Measurements from ENCODE around the gene NUTM2D.
"Not testable (repeated sequence)": the region's sequence is repeated elsewhere in the genome, so short reads cannot be mapped to it uniquely, and the experiment has no call there.

Gene NUTM2D, protein sequence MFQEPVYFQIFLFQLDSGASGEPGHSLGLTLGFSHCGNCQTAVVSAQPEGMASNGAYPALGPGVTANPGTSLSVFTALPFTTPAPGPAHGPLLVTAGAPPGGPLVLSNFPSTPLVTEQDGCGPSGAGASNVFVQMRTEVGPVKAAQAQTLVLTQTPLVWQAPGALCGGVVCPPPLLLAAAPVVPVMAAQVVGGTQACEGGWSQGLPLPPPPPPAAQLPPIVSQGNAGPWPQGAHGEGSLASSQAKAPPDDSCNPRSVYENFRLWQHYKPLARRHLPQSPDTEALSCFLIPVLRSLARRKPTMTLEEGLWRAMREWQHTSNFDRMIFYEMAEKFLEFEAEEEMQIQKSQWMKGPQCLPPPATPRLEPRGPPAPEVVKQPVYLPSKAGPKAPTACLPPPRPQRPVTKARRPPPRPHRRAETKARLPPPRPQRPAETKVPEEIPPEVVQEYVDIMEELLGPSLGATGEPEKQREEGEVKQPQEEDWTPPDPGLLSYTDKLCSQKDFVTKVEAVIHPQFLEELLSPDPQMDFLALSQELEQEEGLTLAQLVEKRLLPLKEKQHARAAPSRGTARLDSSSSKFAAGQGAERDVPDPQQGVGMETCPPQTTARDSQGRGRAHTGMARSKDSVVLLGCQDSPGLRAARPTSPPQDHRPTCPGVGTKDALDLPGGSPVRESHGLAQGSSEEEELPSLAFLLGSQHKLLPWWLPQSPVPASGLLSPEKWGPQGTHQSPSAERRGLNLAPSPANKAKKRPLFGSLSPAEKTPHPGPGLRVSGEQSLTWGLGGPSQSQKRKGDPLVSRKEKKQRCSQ

DNA sequence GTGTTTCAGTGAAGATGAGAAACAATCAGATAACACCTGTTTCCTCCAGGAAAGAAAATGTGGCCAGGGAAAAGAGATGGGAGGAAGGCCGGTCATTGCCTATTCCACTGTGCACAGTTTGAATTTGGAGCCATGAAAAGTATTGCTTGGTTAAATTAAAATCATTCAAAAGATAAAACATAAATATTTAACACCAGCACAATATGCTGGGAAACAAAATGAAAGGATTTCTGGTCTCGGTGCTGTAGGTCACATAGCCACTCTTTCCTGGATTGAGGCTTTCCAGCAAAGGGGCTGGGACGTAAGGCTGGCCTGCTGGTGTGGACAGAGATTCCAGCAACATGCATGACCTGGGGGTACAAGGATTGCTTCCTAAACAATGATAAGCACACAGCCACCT lies at the start of gene NUTM2D:
Gene NUTM2D, plus strand, starts transcription at position 301 of the 400 bp plus-strand sequence. CDS start 522 bp downstream, outside the sequence.
- not testable (repeated sequence) for DNase-seq

DNA sequence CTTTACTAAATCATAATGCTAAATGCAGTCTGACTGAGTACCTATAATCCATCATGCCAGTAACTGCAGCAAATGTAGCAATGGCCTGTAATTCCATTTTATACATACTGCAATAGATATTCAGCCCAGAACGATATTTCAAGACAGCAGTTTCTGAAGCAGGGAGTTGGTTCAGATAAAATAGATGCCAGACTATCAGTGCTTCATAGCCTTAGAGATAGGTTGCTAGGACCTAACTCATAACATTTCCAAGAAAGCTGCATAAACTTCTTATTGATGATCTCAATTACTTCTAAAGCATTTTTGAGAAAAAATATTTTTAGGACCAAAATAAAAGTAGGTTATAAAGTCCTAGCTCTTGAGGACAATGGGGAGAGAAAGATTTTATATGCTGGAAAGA lies 48.8 kb upstream of the NUTM2D start:
- DNase-seq, result not testable (repeated sequence)

DNA sequence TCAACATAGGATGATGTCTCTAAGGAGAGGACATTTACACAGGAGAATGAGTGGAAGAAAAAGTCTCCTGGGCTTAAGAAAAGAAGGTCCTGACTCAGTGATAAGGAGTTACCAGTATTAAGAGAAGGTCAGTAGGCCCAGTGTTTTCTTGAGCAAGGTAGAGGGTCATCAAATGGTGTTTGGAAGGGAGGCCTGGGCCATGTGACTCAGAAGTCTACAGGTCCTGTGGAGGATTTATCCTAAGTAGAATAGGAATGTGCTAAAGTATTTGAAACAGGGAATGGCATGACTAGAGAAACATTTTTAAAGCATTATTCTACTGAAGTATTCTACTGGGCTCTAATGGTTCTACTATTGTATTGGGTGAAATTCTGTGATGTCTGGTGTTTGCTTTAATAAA lies 47.9 kb upstream of the NUTM2D start:
- DNase-seq, result not testable (repeated sequence)

DNA sequence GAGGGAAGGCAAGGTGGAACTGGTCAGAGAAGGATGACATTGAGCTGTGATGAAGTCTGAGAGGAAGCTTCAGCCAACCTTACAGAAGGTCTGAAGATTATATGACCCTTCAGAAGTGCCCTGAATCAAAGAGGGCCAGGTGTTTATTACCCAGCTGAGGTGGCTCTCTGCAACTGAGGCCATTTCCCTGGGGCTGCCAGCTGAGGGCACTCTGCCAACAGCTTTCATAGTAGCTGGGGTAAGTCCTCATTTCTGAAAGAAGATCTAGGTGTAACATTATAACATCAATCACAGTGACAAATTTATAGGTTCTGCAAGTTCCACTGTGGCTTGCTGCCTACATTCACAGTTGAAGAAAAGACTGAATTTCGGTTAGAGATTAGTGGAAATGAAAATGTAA lies 46.0 kb upstream of the NUTM2D start:
- not testable (repeated sequence) for DNase-seq

DNA sequence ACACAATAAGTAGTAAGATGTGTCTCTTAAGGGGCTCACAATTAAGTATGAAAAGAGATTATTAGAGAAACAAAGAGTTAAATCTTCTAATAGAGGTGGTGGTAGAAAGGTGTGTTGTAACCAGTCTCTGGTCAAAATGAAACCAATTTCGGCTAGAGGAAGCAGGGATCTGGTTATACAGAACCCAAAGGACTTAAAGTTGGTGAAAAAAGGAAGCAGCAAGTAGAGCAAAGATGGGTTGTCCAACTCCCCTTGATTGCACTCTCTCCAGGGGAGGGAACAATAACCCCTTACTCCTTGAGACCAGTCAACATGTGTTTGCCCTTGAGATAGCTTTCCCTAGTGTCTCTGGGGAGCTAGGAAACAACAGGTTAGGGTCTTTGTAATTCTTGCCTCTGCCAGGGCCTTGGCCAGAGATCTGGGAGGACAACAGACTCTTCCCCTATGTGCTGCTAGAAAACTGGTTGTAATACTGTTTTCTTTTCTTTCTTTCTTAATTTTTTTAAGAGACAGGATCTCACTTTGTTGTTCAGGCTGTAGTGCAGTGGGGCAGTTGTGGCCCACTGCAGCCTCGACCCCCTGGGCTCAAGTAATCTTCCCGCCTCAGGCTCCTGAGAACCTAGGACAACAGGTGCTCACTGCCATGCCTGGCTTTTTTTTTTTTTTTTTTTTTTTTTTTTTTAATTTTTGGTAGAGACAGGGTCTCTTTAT lies 43.7 kb upstream of the NUTM2D start:
- DNase-seq, result not testable (repeated sequence)

DNA sequence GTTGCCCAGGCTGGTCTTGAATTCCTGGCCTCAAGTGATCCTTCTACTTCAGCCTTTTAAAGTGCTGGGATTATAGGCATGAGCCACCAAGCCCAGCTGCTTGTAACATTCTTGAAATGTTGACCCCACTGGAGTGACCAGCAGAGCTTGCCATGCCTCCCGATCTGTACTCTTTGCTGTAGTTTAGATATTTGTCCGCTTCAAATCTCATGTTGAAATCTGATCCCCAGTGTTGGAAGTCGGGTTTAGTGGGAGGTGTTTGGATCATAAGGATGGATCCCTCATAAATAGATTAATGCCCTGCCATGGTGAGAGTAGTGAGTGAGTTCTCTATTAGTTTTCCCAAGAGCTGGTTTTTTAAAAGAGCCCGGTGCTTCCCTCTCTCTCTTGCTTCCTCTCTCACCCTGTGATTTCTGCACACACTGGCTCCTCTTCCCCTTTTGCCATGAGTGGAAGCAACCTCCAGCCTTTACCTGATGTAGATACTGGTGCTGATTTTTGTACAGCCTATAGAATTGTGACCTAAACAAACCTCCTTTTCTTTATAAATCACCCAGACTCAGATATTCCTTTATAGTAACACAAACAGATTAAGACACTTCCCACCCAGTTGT lies 43.1 kb upstream of the NUTM2D start:
- DNase-seq, result peak in 1 of 2 experiments; percentile 37

DNA sequence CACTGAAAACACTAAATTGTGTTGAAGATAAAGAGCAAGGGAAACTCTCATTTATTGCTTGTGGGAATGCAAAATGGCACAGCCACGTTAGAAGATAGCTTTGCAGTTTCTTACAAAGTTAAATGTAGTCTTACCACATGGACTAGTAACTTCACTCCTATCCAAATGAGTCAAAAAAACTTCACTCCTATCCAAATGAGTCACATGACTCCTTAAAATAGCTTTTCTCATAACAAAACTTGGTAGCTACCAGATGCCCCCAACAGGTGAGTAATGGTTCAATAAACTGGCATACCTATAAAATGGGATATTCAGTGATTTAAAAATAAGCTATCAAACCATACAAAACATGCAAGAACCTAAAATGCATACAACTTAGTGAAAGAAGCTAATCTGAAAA lies 36.0 kb upstream of the NUTM2D start:
- DNase-seq, result not testable (repeated sequence)

DNA sequence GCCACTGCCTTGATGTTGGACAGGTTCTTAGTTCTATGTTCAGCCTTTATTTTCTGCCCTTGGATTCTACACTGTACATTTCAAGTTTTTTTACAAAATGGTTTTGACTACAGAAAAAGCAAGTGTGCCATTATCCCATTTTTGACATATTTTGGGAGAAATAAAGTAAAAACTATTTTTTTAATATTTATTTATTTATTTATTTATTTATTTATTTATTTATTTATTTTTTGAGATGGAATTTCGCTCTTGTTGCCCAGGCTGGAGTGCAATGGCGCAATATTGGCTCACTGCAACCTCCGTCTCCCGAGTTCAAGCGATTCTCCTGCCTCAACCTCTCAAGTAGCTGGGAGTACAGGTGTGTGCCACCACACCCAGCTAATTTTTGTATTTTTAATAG lies 33.0 kb upstream of the NUTM2D start:
- not testable (repeated sequence) for DNase-seq

DNA sequence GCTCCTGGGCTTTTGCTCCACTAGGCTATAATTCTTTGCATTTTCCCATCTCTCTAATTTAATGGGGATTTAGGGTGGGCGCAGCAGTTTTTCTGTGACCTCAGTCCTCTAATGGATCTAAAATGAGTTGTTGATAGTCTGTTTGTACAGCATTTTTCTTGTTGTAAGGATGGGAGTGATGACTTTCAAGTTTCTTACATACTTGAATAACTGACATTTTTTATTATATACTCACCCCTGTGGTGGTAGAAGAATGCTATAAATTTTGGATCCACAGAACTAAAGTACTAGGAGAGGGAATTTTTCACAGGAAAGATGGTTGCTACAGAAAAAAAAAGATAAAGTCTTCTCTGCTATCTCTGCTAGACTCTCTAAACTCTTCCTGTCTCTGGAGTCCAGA lies 29.6 kb upstream of the NUTM2D start:
- DNase-seq, result not testable (repeated sequence)

DNA sequence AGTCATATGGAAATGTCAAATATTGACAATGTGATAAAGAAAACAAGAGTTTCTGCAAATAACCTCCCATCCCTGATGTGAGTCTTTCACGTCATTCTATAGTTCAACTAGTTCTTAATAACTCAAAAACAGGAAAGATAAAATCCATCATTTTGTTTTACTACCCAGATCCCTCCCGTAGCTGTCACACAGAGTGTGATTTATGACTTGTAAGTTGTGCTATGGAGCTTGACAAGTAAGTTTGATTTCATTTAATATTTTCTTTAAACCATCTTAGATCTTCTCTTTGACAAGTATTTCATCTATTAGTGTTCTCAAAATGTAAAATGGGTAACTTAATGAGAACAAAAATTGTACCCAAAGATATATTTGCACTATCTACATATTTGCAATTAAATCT lies 28.4 kb upstream of the NUTM2D start:
- DNase-seq, result not testable (repeated sequence)

DNA sequence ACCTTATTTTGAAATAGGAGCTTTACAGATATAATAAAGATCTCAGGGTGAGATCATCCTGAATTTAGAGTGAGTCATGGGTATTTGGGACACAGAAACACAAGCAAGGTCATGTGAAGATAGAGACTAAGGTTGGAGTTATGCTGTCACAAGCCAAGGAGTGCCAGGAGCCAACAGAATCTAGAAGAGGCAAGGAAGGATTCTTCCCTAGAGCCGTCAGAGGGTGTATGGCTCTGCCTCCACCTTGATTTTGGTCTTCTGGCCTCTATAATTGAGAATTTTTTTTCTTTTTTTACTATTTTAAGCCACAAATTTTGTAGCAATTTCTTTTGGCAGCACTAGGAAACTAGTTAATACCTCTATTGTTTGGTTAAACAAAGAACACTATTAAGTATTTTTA lies 24.9 kb upstream of the NUTM2D start:
- not testable (repeated sequence) for DNase-seq

DNA sequence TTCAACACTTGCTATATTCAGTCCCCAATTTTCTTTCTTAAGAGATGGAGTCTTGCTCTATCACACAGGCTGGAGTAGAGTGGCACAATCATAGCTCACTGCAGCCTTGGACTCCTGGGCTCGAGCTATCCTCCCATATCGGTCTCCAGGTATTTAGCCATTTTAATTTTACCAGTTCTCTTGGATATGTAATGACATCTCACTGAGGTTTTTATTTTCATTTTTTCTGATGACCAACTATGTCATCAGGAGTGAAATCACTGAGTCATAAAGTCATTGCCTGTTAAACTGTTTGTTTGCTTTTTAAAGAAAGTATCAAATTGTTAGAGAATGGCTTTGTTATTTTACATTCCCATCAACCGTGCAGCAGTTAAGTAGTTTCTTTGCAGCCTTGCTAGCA lies 17.1 kb upstream of the NUTM2D start:
- DNase-seq, result not testable (repeated sequence)

DNA sequence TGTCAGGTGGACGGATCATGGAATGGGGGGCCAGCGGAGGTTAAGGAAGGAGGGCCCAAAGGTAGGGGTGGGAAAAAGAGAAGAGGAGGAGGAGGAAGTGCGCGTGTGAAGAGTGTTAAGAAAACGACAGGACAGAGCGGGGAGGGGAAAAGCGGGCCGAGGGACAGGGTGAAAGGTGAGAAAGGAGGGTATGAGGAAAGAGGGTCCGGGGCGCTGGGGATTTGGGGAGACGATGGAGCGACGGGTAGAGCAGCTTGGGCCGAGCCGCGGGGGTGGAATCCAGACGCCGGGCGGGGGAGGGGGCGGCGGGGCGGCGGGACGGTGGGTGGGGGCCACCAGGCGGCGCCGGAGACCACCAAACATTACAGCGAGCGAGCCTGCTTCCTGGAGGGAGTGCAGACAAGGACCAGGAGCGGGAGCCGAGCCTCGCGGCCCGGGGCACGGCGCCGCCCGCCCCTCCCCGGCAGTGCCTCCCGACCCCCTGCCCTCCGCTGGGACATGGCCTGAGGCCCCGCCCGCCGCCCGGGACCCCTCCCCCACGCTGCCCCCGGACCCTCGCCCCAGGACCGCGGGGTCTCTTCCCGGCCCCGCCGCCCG lies 15.9 kb upstream of the NUTM2D start:
- not testable (repeated sequence) for DNase-seq

DNA sequence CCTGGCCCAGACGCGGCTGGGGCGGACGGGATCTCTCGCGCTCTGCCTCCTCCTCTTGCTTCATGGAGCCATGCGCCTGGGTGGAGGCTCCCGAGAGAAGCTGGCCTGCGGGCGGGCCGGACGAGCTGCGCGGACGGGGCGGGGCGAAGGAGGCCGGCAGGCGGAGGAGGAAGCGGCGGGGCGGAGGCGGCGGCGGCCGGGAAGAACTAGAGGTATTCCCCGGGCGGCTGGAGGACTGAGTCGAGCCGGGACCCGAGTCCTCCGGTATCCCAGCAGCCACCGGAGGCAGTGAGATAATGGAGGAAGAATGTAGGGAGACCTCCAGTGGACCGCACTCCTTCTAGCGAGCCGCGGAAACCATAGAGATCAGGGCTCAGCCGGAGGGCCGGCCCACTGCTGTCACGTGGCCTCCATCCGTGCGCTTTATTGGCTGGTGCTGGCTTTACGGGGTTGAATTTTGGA lies 15.3 kb upstream of the NUTM2D start:
- DNase-seq, result peak; percentile 68 to 81

DNA sequence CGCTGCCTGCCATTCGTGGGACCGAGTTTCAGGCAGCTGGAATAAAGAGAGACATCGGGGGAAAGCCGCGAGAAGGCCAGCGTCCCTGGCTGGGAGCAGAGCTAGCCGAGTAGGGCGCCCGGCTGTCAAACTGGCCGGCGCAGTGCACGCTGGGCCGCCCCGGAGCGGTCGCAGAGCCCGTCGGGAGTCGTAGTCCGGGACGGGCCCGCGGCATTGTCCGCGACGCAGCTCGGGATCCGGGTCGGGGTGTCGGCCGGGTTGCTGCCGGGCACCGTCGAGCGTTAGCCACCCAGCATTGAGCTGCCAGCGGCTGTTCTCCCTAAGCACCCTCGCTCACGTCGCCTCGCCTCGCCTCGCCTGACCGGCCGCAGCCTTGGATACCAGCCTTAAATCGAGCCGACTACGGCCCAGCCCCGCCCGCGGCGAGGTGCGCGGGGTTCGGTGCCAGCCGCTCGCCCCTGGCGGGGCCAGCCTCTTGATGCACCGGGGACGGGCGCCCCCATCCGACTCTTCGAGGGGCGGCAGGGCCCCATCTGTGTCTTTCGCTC lies 14.8 kb upstream of the NUTM2D start:
- DNase-seq, result peak; percentile 70 to 77

DNA sequence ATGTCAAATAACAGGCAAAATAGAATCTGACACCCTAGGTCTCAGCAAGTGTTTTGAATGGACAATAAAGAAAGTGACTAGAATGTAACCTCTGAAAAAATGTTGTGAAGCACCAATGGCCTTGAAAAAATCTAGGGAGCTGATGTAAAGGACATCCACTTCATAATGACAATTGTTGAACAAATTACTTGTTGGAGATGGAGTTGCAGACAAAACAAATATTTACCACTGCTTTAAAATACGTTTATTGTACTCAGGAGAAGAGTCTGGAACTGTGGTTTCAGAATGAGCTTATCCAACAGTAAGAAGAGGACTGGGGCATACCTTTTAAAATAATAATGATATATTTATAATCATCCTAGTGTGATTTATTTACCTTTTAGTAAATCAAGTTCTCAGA lies 11.8 kb upstream of the NUTM2D start:
- not testable (repeated sequence) for DNase-seq

DNA sequence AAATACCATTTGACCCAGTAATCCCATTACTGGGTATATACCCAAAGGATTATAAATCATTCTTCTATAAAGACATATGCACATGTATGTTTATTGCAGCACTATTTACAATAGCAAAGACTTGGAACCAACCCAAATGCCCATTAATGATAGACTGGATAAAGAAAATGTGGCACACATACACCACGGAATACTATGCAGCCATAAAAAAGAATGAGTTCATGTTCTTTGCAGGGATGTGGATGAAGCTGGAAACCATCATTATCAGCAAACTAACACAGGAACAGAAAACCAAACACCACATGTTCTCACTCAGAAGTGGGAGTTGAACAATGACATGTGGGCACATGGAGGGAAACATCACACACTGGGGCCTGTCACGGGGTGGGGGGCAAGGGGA lies 7.4 kb upstream of the NUTM2D start:
- not testable (repeated sequence) for DNase-seq

DNA sequence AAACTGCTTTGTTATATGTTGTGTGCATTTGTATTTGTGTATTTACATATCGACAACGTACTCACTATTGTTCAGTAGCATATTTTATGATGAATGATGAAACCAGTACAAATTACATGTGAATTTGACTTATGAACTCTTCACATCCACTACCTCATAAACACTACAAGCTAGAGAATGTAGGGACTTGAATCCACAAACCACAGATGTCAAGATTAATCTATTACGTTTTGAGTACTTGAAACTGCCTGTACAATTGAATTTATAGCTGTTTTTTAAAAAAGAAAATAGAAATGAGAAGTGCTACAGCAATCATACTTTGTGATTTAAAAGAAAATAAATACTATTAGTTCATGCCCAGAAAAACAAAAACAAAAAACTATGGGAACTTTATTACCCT lies 4.7 kb upstream of the NUTM2D start:
- DNase-seq, result not testable (repeated sequence)

DNA sequence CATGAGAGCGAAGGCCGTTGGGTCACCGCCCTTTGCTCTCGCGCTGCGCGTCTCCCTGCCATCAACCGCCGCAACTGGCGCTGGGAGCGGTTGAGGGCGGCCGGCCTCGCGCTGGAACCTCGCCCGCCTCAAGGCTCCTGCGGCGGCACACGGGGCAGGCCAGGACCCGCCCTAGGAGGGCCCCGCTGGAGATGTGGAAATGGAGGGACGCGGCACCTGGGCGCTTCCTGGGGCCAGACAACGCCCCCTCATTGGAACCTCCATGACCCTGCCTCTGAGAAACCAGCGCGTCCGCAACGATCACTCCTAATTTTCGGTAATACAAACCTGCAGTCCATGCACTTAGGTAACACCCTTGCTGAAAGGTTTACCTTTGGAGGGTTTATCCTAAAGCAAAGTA lies 2.4 kb upstream of the NUTM2D start:
- not testable (repeated sequence) for DNase-seq

DNA sequence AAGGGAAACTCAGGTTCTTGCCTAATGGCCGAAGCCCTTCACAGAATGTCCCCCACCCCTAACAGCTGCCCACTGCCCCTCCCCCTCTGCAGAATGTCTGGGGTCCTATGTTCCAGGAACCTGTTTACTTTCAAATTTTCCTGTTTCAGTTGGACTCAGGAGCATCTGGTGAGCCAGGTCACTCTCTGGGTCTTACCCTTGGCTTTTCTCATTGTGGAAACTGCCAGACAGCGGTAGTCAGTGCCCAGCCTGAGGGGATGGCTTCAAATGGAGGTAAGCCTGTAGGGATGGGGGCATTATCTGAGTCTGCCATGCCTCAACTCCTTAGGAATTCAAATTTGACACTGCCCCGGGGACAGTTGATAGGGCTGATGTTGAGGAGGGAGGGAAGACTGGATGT lies 615 bp downstream of the NUTM2D start:
- DNase-seq, result not testable (repeated sequence)

DNA sequence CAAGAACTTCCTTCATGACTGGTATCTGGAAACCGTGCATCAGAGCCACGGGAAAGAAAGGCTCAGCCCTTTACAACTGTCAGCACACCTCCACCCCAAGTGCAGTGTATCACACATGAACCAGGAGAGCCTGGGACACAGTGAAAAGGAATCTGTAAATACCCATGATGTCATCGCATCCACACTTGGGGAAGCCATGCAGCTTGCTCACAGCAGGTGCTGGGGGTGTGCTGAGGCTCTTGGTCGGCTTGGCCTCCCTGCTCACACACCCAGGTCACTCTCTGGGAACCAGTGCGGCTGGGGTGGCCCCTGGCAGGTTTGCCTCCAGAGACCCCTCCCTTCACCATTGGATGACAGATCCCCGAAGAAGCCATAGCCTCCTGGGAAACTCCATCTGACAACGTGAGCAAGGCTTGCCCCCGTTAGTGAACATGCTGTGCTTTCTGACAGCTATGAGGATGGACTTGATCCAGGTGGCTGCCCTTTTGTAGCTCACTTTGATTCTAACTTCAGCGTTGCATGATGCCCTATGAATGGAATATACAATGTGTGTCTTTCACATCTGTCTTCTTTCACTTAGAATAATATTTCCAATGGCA lies 12.1 kb downstream of the NUTM2D start:
- DNase-seq, result not testable (repeated sequence)
